B cell (primary cell): ENCODE measurements around the gene IFI44L. TPM values are rescaled to one million over a fixed set of nuclear protein-coding genes. Genes with fewer than 3 reads are reported as not detected.

Source experiments
- ATAC-seq: fragments of 200-7000 bp; cut with Tn5 transposase; one replicate; pipeline ENCODE4 v1.10.0; 2021; ENCODE audit warnings: low read depth, mild to moderate bottlenecking, moderate number of reproducible peaks, moderate library complexity
- CTCF ChIA-PET: fragments of 350-600 bp; sonication (Branson Sonifier 250); formaldehyde crosslinking; loops from one replicate; lab custom pipeline; 2021; ENCODE audit warnings: antibody characterized with exemption, inconsistent platforms; lab: Charles Lee
- POLR2A ChIA-PET: fragments of 350-600 bp; sonication (Branson Sonifier 250); formaldehyde crosslinking; loops from one replicate; lab custom pipeline; 2021; ENCODE audit warnings: antibody characterized with exemption; lab: Charles Lee
- DNase-seq: peaks from one replicate; pipeline ENCODE4 v3.0.0; 2013
- H2AFZ ChIP-seq: 2 replicates; pipeline ENCODE4 v1.6.1; 2012; ENCODE audit warnings: mild to moderate bottlenecking, low read depth, low read length; ENCODE audit not compliant: insufficient read depth, poor library complexity, severe bottlenecking
- H3K27ac ChIP-seq, 2 donors: 1 replicate in 1 of 2; 2 replicates in 1 of 2; pipeline ENCODE4 v1.5.1; 2012 to 2013; ENCODE audit warnings: low read length in 2 of 2, mild to moderate bottlenecking in 2 of 2, moderate library complexity in 1 of 2
- H3K27me3 ChIP-seq, 4 experiments: fragments of 200-600 bp in 1 of 4; sonication (generic) in 1 of 4; replicated peaks in 1 of 4; 1 replicate in 2 of 4; 2 replicates in 2 of 4; pipeline versions ENCODE4 v1.6.1 to v1.7.0; 2013 to 2016; ENCODE audit warnings: low read length in 3 of 4, mild to moderate bottlenecking in 2 of 4, mixed read lengths in 1 of 4, moderate library complexity in 1 of 4; ENCODE audit not compliant: insufficient read depth in 4 of 4, control insufficient read depth in 3 of 4; ENCODE audit errors: control extremely low read depth in 1 of 4
- H3K36me3 ChIP-seq, 2 experiments: replicated peaks in 1 of 2; 1 replicate in 1 of 2; 2 replicates in 1 of 2; pipeline versions ENCODE4 v1.6.1 to v1.7.1; 2013; ENCODE audit warnings: low read length in 1 of 2; ENCODE audit not compliant: insufficient read depth in 2 of 2, control insufficient read depth in 1 of 2; ENCODE audit errors: control extremely low read depth in 1 of 2, extremely low read depth in 1 of 2
- H3K4me1 ChIP-seq, 2 donors: fragments of 200-600 bp in 1 of 2; sonication (generic) in 1 of 2; 1 replicate in 1 of 2; 2 replicates in 1 of 2; pipeline versions ENCODE4 v1.5.1 to v1.6.1; 2013 to 2017; ENCODE audit warnings: low read length in 2 of 2; ENCODE audit not compliant: control insufficient read depth in 2 of 2, insufficient read depth in 2 of 2
- H3K4me2 ChIP-seq: replicated peaks from 2 replicates; pipeline ENCODE3; 2012; ENCODE audit warnings: mild to moderate bottlenecking, low read depth, low read length; ENCODE audit not compliant: poor library complexity, severe bottlenecking
- H3K4me3 ChIP-seq, 5 experiments: fragments of 200-600 bp in 1 of 5; sonication (generic) in 1 of 5; 1 replicate in 3 of 5; 2 replicates in 2 of 5; pipeline versions ENCODE4 v1.5.1 to v1.7.0; 2011 to 2016; ENCODE audit warnings: low read length in 4 of 5, mild to moderate bottlenecking in 4 of 5, low read depth in 2 of 5, control low read depth in 1 of 5, moderate library complexity in 1 of 5; ENCODE audit not compliant: insufficient read depth in 1 of 5; ENCODE audit errors: control extremely low read depth in 1 of 5, extremely low read depth in 1 of 5
- H3K79me2 ChIP-seq: fragments of 200-600 bp; sonication (generic); one replicate; pipeline ENCODE4 v1.6.0; 2016; ENCODE audit warnings: low read length; ENCODE audit not compliant: control insufficient read depth, insufficient read depth
- H3K9ac ChIP-seq: fragments of 200-600 bp; sonication (generic); 2 replicates; pipeline ENCODE4 v1.6.1; 2017; ENCODE audit warnings: mild to moderate bottlenecking, low read length, moderate library complexity
- H3K9me3 ChIP-seq, 3 donors: one replicate each; pipeline versions ENCODE4 v1.6.1 to v1.7.1; 2013; ENCODE audit warnings: low read length in 2 of 3; ENCODE audit not compliant: control insufficient read depth in 2 of 3, insufficient read depth in 1 of 3; ENCODE audit errors: control extremely low read depth in 1 of 3
- H4K20me1 ChIP-seq: 2 replicates; pipeline ENCODE4 v1.6.0; 2012; ENCODE audit warnings: mild to moderate bottlenecking, low read length; ENCODE audit not compliant: insufficient read depth, control insufficient read depth, poor library complexity, severe bottlenecking
- H3K27ac Mint-ChIP-seq: one replicate; pipeline ENCODE4 v1.8.0; 2021; ENCODE audit warnings: mixed read lengths
- H3K27me3 Mint-ChIP-seq: one replicate; pipeline ENCODE4 v1.8.0; 2021; ENCODE audit warnings: mixed read lengths
- H3K4me1 Mint-ChIP-seq: one replicate; pipeline ENCODE4 v1.8.0; 2021; ENCODE audit warnings: mixed read lengths
- H3K4me3 Mint-ChIP-seq: one replicate; pipeline ENCODE4 v1.8.0; 2021; ENCODE audit warnings: mixed read lengths
- H3K9me3 Mint-ChIP-seq: one replicate; pipeline ENCODE4 v1.8.0; 2022; ENCODE audit warnings: mixed read lengths; ENCODE audit not compliant: insufficient read depth
- EZH2 ChIP-seq: IDR thresholded peaks from 2 replicates; pipeline ENCODE4 v1.6.1; 2012; ENCODE audit warnings: borderline replicate concordance, low read depth, mild to moderate bottlenecking, moderate library complexity, low read length; ENCODE audit not compliant: insufficient read depth, poor library complexity, severe bottlenecking
- WGBS: methylation state at CpG from one replicate; pipeline ENCODE4 v1.1.5; 2013; ENCODE audit warnings: missing lambda C conversion rate; ENCODE audit not compliant: insufficient coverage; 5-methylcytosine and 5-hydroxymethylcytosine counted together
- intact Hi-C: fragments of 100-400 bp; cut with micrococcal nuclease; formaldehyde crosslinking; loops from one replicate; pipeline ENCODE4 v1.10.0; 2022
- polyA plus RNA-seq: library from polyadenylated mRNA; depleted of rRNA; stranded (reverse); fragments of >200 nt; gene quantifications from 2 replicates; pipeline ENCODE4 v1.2.3, GENCODE V29; 2012
- total RNA-seq, 2 donors: library from RNA; stranded (reverse); fragments of 120-200 nt in 1 of 2; gene quantifications; 1 replicate in 1 of 2; 2 replicates in 1 of 2; pipeline versions ENCODE4 v1.2.3 to v1.2.4, GENCODE V29; 2013 to 2022
- TF ChIP-seq, protein P1 (sequence below): fragments of 200-600 bp; IDR thresholded peaks from one replicate; pipeline ENCODE4 v1.8.0; 2022; ENCODE audit warnings: antibody characterized with exemption, mild to moderate bottlenecking

Gene IFI44L
- total and polyA plus RNA-seq, 2 donors (not counting 1 experiment from before 2014, with no cell fraction given) = 3.7 to 4.8 TPM

DNA sequence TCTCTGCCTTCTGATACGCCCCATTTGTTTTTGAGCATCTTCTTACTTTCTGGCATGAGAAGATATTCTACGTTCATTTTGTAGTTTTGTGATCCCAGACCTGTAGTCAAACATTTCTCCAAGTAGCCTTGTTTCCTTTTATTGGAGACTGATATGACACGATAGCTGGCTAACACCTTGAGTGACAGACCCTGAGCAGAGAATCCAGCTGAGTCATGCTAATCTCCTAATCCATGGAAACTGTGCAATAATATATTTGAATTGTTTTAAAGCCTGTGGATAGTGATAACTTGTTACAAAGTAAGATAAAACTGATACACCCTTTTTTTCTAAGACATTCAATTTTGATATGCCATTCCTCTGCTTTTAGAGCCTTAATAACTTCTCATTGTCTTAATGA lies 1.2 kb upstream of the IFI44L start:
- peak overlapping the region in 1 of 5 experiments; percentile 59 for H3K4me3 ChIP-seq
- POLR2A ChIA-PET = no interaction called here
- no peak for TF ChIP-seq EZH2
- TF ChIP-seq, protein P1, sequence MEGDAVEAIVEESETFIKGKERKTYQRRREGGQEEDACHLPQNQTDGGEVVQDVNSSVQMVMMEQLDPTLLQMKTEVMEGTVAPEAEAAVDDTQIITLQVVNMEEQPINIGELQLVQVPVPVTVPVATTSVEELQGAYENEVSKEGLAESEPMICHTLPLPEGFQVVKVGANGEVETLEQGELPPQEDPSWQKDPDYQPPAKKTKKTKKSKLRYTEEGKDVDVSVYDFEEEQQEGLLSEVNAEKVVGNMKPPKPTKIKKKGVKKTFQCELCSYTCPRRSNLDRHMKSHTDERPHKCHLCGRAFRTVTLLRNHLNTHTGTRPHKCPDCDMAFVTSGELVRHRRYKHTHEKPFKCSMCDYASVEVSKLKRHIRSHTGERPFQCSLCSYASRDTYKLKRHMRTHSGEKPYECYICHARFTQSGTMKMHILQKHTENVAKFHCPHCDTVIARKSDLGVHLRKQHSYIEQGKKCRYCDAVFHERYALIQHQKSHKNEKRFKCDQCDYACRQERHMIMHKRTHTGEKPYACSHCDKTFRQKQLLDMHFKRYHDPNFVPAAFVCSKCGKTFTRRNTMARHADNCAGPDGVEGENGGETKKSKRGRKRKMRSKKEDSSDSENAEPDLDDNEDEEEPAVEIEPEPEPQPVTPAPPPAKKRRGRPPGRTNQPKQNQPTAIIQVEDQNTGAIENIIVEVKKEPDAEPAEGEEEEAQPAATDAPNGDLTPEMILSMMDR = no peak
- no peaks in the 10 kb centered on the region for H3K27me3 ChIP-seq
- DNase-seq (no peak), ATAC-seq (no peak)
- no peaks in the 10 kb centered on the region for H3K27me3 Mint-ChIP-seq
- peak overlapping the region in 1 of 2 donors; percentile 75 for H3K27ac ChIP-seq
- no peaks in the 10 kb centered on the region for H3K9me3 Mint-ChIP-seq
- peak overlapping the region; percentile 69 for H3K4me2 ChIP-seq
- no peak overlapping the region for H3K9ac ChIP-seq
- H3K9me3 ChIP-seq = no peaks in the 10 kb centered on the region
- H3K4me3 Mint-ChIP-seq = peak overlapping the region; percentile 15
- CTCF ChIA-PET = no interaction called here
- no CpG with 5 or more reads among the region's 3 CpGs for WGBS
- peak overlapping the region; percentile 66 for H3K27ac Mint-ChIP-seq
- peak overlapping the region; percentile 81 for H2AFZ ChIP-seq
- no peaks in the 10 kb centered on the region for H3K36me3 ChIP-seq
- H3K79me2 ChIP-seq = peaks cover 19% of the 10 kb centered on the region
- no peaks in the 10 kb centered on the region for H4K20me1 ChIP-seq
- peaks cover 47% of the 10 kb centered on the region for H3K4me1 Mint-ChIP-seq
- peaks cover 20 to 32% of the 10 kb centered on the region in 2 donors for H3K4me1 ChIP-seq
- intact Hi-C loops = loop anchor here (5.0 kb wide), 1 partner anchor 33 kb away; no protein-coding TSS in a partner anchor

DNA sequence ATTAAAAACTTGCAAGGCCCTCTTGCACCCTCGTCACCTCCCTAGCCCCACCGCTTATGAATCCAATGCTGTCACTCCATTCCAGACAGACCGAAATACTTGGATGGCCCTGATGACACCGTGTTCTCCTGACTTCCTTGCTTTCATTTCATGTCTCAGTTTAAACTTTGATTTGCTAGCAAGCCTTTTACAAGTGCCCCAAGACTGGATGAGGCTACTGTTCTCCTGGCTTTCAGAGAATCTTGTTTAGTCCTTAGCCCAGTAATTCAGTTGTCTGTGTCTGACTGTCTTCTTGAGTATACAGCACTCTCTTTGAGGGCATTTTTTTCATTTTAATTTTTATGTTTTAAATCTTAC lies 824 bp upstream of the IFI44L start:
- ATAC-seq = no peak
- no peaks in the 10 kb centered on the region for H3K36me3 ChIP-seq
- H3K79me2 ChIP-seq = peaks cover 23% of the 10 kb centered on the region
- H3K27ac ChIP-seq = peak overlapping the region; percentile 3 to 75
- DNase-seq = no peak
- TF ChIP-seq, protein P1 = no peak
- TF ChIP-seq EZH2 = no peak
- peak overlapping the region; percentile 66 for H3K9ac ChIP-seq
- Mint-ChIP-seq H3K4me1 (peaks cover 51% of the 10 kb centered on the region), H3K27me3 (no peaks in the 10 kb centered on the region), H3K9me3 (no peaks in the 10 kb centered on the region), H3K4me3 (peak overlapping the region; percentile 70), H3K27ac (peak overlapping the region; percentile 66)
- peak overlapping the region; percentile 69 for H3K4me2 ChIP-seq
- no peaks in the 10 kb centered on the region for H3K9me3 ChIP-seq
- ChIA-PET CTCF (interaction anchor here (0.9 to 1.5 kb wide), 3 partner anchors 11 to 56 kb away, joined by 4 to 10 read pairs (median 6); no protein-coding TSS in a partner anchor), POLR2A (no interaction called here)
- H2AFZ ChIP-seq = peak overlapping the region; percentile 81
- peak overlapping the region in 1 of 5 experiments; percentile 59 for H3K4me3 ChIP-seq
- no peaks in the 10 kb centered on the region for H4K20me1 ChIP-seq
- intact Hi-C loops = loop anchor here (5.0 kb wide), 1 partner anchor 33 kb away; no protein-coding TSS in a partner anchor
- WGBS = 77% methylated on average over 4 of the region's 4 CpGs
- H3K27me3 ChIP-seq = no peaks in the 10 kb centered on the region
- H3K4me1 ChIP-seq = peaks cover 20 to 32% of the 10 kb centered on the region in 2 donors
